ENCODE data around the gene LHX4.

The LHX4 gene

GRCh38 chr1:180211860-180212229, 18.2 kb upstream of the LHX4 start:
- Histone ChIP-seq H3K27me3 (ENCODE audit: control insufficient read depth, low read length) (no peaks in the 10 kb centered on the region), H3K36me3 (ENCODE audit: control insufficient read depth, low read length) (no peaks in the 10 kb centered on the region), H3K4me1 (ENCODE audit: control insufficient read depth, low read length) (peaks cover 8% of the 10 kb centered on the region), H3F3A (ENCODE audit: control insufficient read depth, insufficient read depth) (no peaks in the 10 kb centered on the region), H3K9me2 (replicated peaks; ENCODE audit: control insufficient read depth, low read length) (no peaks in the 10 kb centered on the region), H3K4me3 (ENCODE audit: low read length) (no peak overlapping the region), H4K20me1 (ENCODE audit: control insufficient read depth, insufficient read depth, low read depth, low read length) (no peaks in the 10 kb centered on the region), H3K4me2 (ENCODE audit: low read length) (no peak overlapping the region), H3K79me2 (ENCODE audit: control insufficient read depth, low read length) (no peaks in the 10 kb centered on the region), H3K9me3 (ENCODE audit: control insufficient read depth, insufficient read depth, low read length) (no peaks in the 10 kb centered on the region), H3K27ac (ENCODE audit: low read depth, low read length) (no peak overlapping the region)
- no peak for TF ChIP-seq EZH2phosphoT487 (IDR thresholded peaks at IDR 0.05; ENCODE audit: borderline replicate concordance, low read length)
- no peak for TF ChIP-seq CTCF (IDR thresholded peaks at IDR 0.05; ENCODE audit: low read depth, low read length, poor library complexity, severe bottlenecking)

GRCh38 chr1:180213401-180214170, 16.5 kb upstream of the LHX4 start:
- H3K4me3 ChIP-seq (ENCODE audit: low read length), result no peak overlapping the region
- no peaks in the 10 kb centered on the region for H3K9me2 ChIP-seq (replicated peaks; ENCODE audit: control insufficient read depth, low read length)
- TF ChIP-seq CTCF (IDR thresholded peaks at IDR 0.05; ENCODE audit: low read depth, low read length, poor library complexity, severe bottlenecking), result no peak
- no peak for TF ChIP-seq EZH2phosphoT487 (IDR thresholded peaks at IDR 0.05; ENCODE audit: borderline replicate concordance, low read length)
- H3K36me3 ChIP-seq (ENCODE audit: control insufficient read depth, low read length), result no peaks in the 10 kb centered on the region
- H3K27ac ChIP-seq (ENCODE audit: low read depth, low read length), result no peak overlapping the region
- H4K20me1 ChIP-seq (ENCODE audit: control insufficient read depth, insufficient read depth, low read depth, low read length), result no peaks in the 10 kb centered on the region
- H3K9me3 ChIP-seq (ENCODE audit: control insufficient read depth, insufficient read depth, low read length), result no peaks in the 10 kb centered on the region
- H3F3A ChIP-seq (ENCODE audit: control insufficient read depth, insufficient read depth), result no peaks in the 10 kb centered on the region
- H3K4me1 ChIP-seq (ENCODE audit: control insufficient read depth, low read length), result peaks cover under 1% of the 10 kb centered on the region; the same call in 1 of the 2 replicates
- H3K4me2 ChIP-seq (ENCODE audit: low read length), result no peak overlapping the region
- no peaks in the 10 kb centered on the region for H3K27me3 ChIP-seq (ENCODE audit: control insufficient read depth, low read length)
- no peaks in the 10 kb centered on the region for H3K79me2 ChIP-seq (ENCODE audit: control insufficient read depth, low read length)

GRCh38 chr1:180215856-180216625, 14.0 kb upstream of the LHX4 start:
- H4K20me1 ChIP-seq (ENCODE audit: control insufficient read depth, insufficient read depth, low read depth, low read length), result no peaks in the 10 kb centered on the region
- H3K4me1 ChIP-seq (ENCODE audit: control insufficient read depth, low read length), result no peaks in the 10 kb centered on the region
- TF ChIP-seq EZH2phosphoT487 (IDR thresholded peaks at IDR 0.05; ENCODE audit: borderline replicate concordance, low read length) (no peak), CTCF (IDR thresholded peaks at IDR 0.05; ENCODE audit: low read depth, low read length, poor library complexity, severe bottlenecking) (no peak)
- H3K4me3 ChIP-seq (ENCODE audit: low read length), result no peak overlapping the region
- H3K9me3 ChIP-seq (ENCODE audit: control insufficient read depth, insufficient read depth, low read length), result no peaks in the 10 kb centered on the region
- H3F3A ChIP-seq (ENCODE audit: control insufficient read depth, insufficient read depth), result no peaks in the 10 kb centered on the region
- no peak overlapping the region for H3K4me2 ChIP-seq (ENCODE audit: low read length)
- H3K27me3 ChIP-seq (ENCODE audit: control insufficient read depth, low read length), result no peaks in the 10 kb centered on the region
- no peaks in the 10 kb centered on the region for H3K79me2 ChIP-seq (ENCODE audit: control insufficient read depth, low read length)
- no peaks in the 10 kb centered on the region for H3K36me3 ChIP-seq (ENCODE audit: control insufficient read depth, low read length)
- no peak overlapping the region for H3K27ac ChIP-seq (ENCODE audit: low read depth, low read length)
- H3K9me2 ChIP-seq (replicated peaks; ENCODE audit: control insufficient read depth, low read length), result no peaks in the 10 kb centered on the region

Data from DOHH2 (cell line).